HG03439 (cell line): ENCODE measurements around the gene ZNF227.
"Not testable (repeated sequence)": the region's sequence is repeated elsewhere in the genome, so short reads cannot be mapped to it uniquely, and the experiment has no call there.

ENCODE experiments used
- ATAC-seq: cut with Tn5 transposase; IDR thresholded peaks from one replicate; pipeline ENCODE4 v1.9.1; 2021; ENCODE audit warnings: mild to moderate bottlenecking, moderate library complexity; ENCODE audit not compliant: unreplicated experiment

ZNF227 gene

GRCh38 chr19:44212250-44212865, at the start of gene ZNF227:
ZNF227 (plus strand) TSS chr19:44212532; CDS start chr19:44217793, 5,261 bp downstream.
- ATAC-seq: peak; percentile 82

- ATAC-seq: no peak
Measured at GRCh38 chr19:44163789-44164188, 48.5 kb upstream of the ZNF227 start.

GRCh38 chr19:44164327-44164672, 48.0 kb upstream of the ZNF227 start:
- ATAC-seq: no peak

GRCh38 chr19:44164673-44165512, 47.4 kb upstream of the ZNF227 start, which contains the start of gene ZNF226:
ZNF226 (plus strand) TSS chr19:44165100; CDS start chr19:44170081, 4,981 bp downstream.
- peak; percentile 92 for ATAC-seq

GRCh38 chr19:44170660-44171059, 41.7 kb upstream of the ZNF227 start:
- not testable (repeated sequence) for ATAC-seq

- no peak for ATAC-seq
Measured at GRCh38 chr19:44176590-44176989, 35.7 kb upstream of the ZNF227 start.

GRCh38 chr19:44180968-44181367, 31.4 kb upstream of the ZNF227 start:
- ATAC-seq: no peak

GRCh38 chr19:44182145-44182544, 30.2 kb upstream of the ZNF227 start:
- no peak for ATAC-seq

GRCh38 chr19:44190020-44190419, 22.3 kb upstream of the ZNF227 start:
- ATAC-seq: no peak

- no peak for ATAC-seq
Measured at GRCh38 chr19:44192127-44192526, 20.2 kb upstream of the ZNF227 start.

- ATAC-seq: no peak
Measured at GRCh38 chr19:44196772-44197171, 15.6 kb upstream of the ZNF227 start.

- no peak for ATAC-seq
Measured at GRCh38 chr19:44202470-44202869, 9.9 kb upstream of the ZNF227 start.

GRCh38 chr19:44202974-44203373, 9.4 kb upstream of the ZNF227 start:
- no peak for ATAC-seq

- not testable (repeated sequence) for ATAC-seq
Measured at GRCh38 chr19:44203877-44204276, 8.5 kb upstream of the ZNF227 start.

GRCh38 chr19:44204772-44205171, 7.6 kb upstream of the ZNF227 start:
- ATAC-seq: no peak

- peak; percentile 89 for ATAC-seq
Measured at GRCh38 chr19:44207126-44207803, 5.1 kb upstream of the ZNF227 start.

GRCh38 chr19:44212866-44213346, 574 bp downstream of the ZNF227 start:
- ATAC-seq: peak; percentile 18

GRCh38 chr19:44219926-44220325, 7.6 kb downstream of the ZNF227 start:
- ATAC-seq: not testable (repeated sequence)

GRCh38 chr19:44220761-44221160, 8.4 kb downstream of the ZNF227 start:
- not testable (repeated sequence) for ATAC-seq

GRCh38 chr19:44221291-44221690, 9.0 kb downstream of the ZNF227 start:
- ATAC-seq: not testable (repeated sequence)

- no peak for ATAC-seq
Measured at GRCh38 chr19:44228318-44228717, 16.0 kb downstream of the ZNF227 start.
